Keratinocyte (primary cell): Measurements from ENCODE around the gene TPO.

Source experiments
- CTCF ChIP-seq, 3 experiments: IDR thresholded peaks in 1 of 3; conservative IDR thresholded peaks in 1 of 3; optimal IDR thresholded peaks in 1 of 3; 2 replicates in 2 of 3; 3 replicates in 1 of 3; pipeline versions ENCODE3 to v1.5.1; 2011; ENCODE audit warnings: low read length in 3 of 3, mild to moderate bottlenecking in 3 of 3, moderate library complexity in 2 of 3, control low read depth in 1 of 3, inconsistent platforms in 1 of 3; ENCODE audit not compliant: insufficient read depth in 2 of 3; ENCODE audit errors: extremely low read depth in 1 of 3
- EZH2 ChIP-seq: IDR thresholded peaks from one replicate; pipeline ENCODE4 v1.6.1; 2012; ENCODE audit warnings: inconsistent platforms, mild to moderate bottlenecking, low read length, moderate library complexity

- no peak for TF ChIP-seq CTCF (optimal IDR thresholded peaks at IDR 0.05 in 1 of 3, IDR thresholded peaks at IDR 0.05 in 1 of 3, conservative IDR thresholded peaks at IDR 0.05 in 1 of 3; ENCODE audit: extremely low read depth in 1 of 3, insufficient read depth in 2 of 3, low read length in 3 of 3)
- TF ChIP-seq EZH2 = no peak
Observed at GRCh38 chr2:1556286-1556685, 143.0 kb downstream of the TPO start.
